ENCODE measurements around the gene PADI4.

- TF ChIP-seq POLR2AphosphoS5 (IDR thresholded peaks at IDR 0.05) (no peak), EP300 (IDR thresholded peaks at IDR 0.05) (no peak), POLR2A (IDR thresholded peaks at IDR 0.05) (no peak), CTCF (IDR thresholded peaks at IDR 0.05) (no peak)
Measured at GRCh38 chr1:17351598-17352324, 43.8 kb downstream of the PADI4 start.
